Measurements from ENCODE around the gene NMU. TPM values are rescaled to one million over a fixed set of nuclear protein-coding genes. Genes with fewer than 3 reads are reported as not detected.

NMU gene
- total and polyA plus RNA-seq, 9 of the 15 experiments (the other 6 are each of a cell fraction or from before 2014, with no cell fraction given), result 73.8 to 846 (median 599) TPM

GRCh38 chr4:55545641-55546505, 90.2 kb downstream of the NMU start (continued):
- no peak for TF ChIP-seq PBX2 (CRISPR knock-in tag; IDR thresholded peaks at IDR 0.05; ENCODE audit: low read depth)
- TF ChIP-seq PBX2 (tag; conservative IDR thresholded peaks at IDR 0.05; ENCODE audit: low read depth), result no peak
- TF ChIP-seq CHAMP1 (IDR thresholded peaks at IDR 0.05), result no peak
- no peak for TF ChIP-seq HNRNPH1 (optimal IDR thresholded peaks at IDR 0.05; ENCODE audit: low read depth, low read length)
- 0 out of 2 replicates have a peak, but pooled peaks have one; percentile 22 for TF ChIP-seq GTF2A2 (tag; IDR thresholded peaks at IDR 0.05)
- no peak for TF ChIP-seq ZNF282 (CRISPR knock-in tag; IDR thresholded peaks at IDR 0.05)
- no peak for TF ChIP-seq SREBF1 (IDR thresholded peaks at IDR 0.05; ENCODE audit: borderline replicate concordance, low read depth, low read length)
- no peak for TF ChIP-seq ZNF561 (CRISPR knock-in tag; conservative IDR thresholded peaks at IDR 0.05)
- TF ChIP-seq BHLHE40 (IDR thresholded peaks at IDR 0.05; ENCODE audit: low read length), result peak; percentile 92
- no peak for TF ChIP-seq ETS1 (conservative IDR thresholded peaks at IDR 0.05; ENCODE audit: control insufficient read depth, low read depth, low read length)
- no peak for TF ChIP-seq ZKSCAN8 (CRISPR knock-in tag; IDR thresholded peaks at IDR 0.05)
- no peak for TF ChIP-seq ZNF699 (CRISPR knock-in tag; IDR thresholded peaks at IDR 0.05; ENCODE audit: insufficient replicate concordance)
- TF ChIP-seq HMBOX1 (IDR thresholded peaks at IDR 0.05), result no peak
- 0 out of 2 replicates have a peak, but pooled peaks have one; percentile 7 for TF ChIP-seq THAP12 (CRISPR knock-in tag; IDR thresholded peaks at IDR 0.05)
- TF ChIP-seq DMBX1 (CRISPR knock-in tag; IDR thresholded peaks at IDR 0.05; ENCODE audit: borderline replicate concordance), result no peak
- TF ChIP-seq CBX2 (IDR thresholded peaks at IDR 0.05; ENCODE audit: insufficient read depth, low read length, poor library complexity, severe bottlenecking), result no peak

All from K562 (cell line).